A673 (cell line): ENCODE results near the gene PNLIP. TPM values are rescaled to one million over a fixed set of nuclear protein-coding genes. Genes with fewer than 3 reads are reported as not detected.

Source experiments
- BruUV-seq: library from RNA; stranded (reverse); fragments of 400-500 nt; replicated peaks from 2 replicates; lab custom pipeline; 2021; lab: Mats Ljungman, UMichigan
- CTCF ChIA-PET: fragments of 300-600 bp; sonication (Branson Sonifier 250); formaldehyde crosslinking; loops from one replicate; lab custom pipeline; 2022; ENCODE audit warnings: antibody characterized with exemption; lab: Charles Lee
- POLR2A ChIA-PET: fragments of 300-600 bp; sonication (Branson Sonifier 250); formaldehyde crosslinking; loops from one replicate; lab custom pipeline; 2022; ENCODE audit warnings: antibody characterized with exemption; ENCODE audit not compliant: low non-redundant PET; lab: Charles Lee
- DNase-seq: peaks from one replicate; pipeline ENCODE4 v3.0.0-alpha.2; 2015; ENCODE audit warnings: low spot score
- H3K27ac ChIP-seq: fragments of 200-600 bp; sonication (generic); 2 replicates; pipeline ENCODE4 v1.5.1; 2016; ENCODE audit warnings: mixed run types, low read depth, mild to moderate bottlenecking, mixed read lengths, antibody characterized with exemption, low read length; ENCODE audit not compliant: poor library complexity, severe bottlenecking
- H3K27me3 ChIP-seq: fragments of 200-600 bp; sonication (generic); replicated peaks from 2 replicates; pipeline ENCODE4 v1.6.1; 2017; ENCODE audit warnings: mixed run types, low read depth, mild to moderate bottlenecking, mixed read lengths, antibody characterized with exemption, low read length; ENCODE audit not compliant: insufficient read depth, poor library complexity
- H3K36me3 ChIP-seq: fragments of 200-600 bp; sonication (generic); 2 replicates; pipeline ENCODE4 v1.6.1; 2016; ENCODE audit warnings: mixed run types, mild to moderate bottlenecking, mixed read lengths, antibody characterized with exemption, low read length; ENCODE audit not compliant: insufficient read depth, poor library complexity, severe bottlenecking
- H3K4me1 ChIP-seq: fragments of 200-600 bp; sonication (generic); 2 replicates; pipeline ENCODE4 v1.6.1; 2017; ENCODE audit warnings: mixed run types, mild to moderate bottlenecking, mixed read lengths, antibody characterized with exemption, low read length; ENCODE audit not compliant: insufficient read depth, poor library complexity, severe bottlenecking
- H3K4me3 ChIP-seq: fragments of 200-600 bp; sonication (generic); 2 replicates; pipeline ENCODE4 v1.5.1; 2016; ENCODE audit warnings: low read depth, mixed run types, mild to moderate bottlenecking, mixed read lengths, low read length; ENCODE audit not compliant: poor library complexity, severe bottlenecking
- H3K9me3 ChIP-seq: fragments of 200-600 bp; sonication (generic); 2 replicates; pipeline ENCODE4 v1.6.1; 2016; ENCODE audit warnings: mixed run types, low read depth, mild to moderate bottlenecking, mixed read lengths, antibody characterized with exemption, low read length; ENCODE audit not compliant: poor library complexity, severe bottlenecking
- CTCF ChIP-seq: fragments of 300-800, 200-600 bp; sonication (generic); conservative IDR thresholded peaks from 2 replicates; pipeline ENCODE4 v1.5.1; 2017; ENCODE audit warnings: low read depth, mild to moderate bottlenecking, antibody characterized with exemption, low read length, moderate library complexity, mixed read lengths
- EZH2 ChIP-seq: fragments of 200-600 bp; sonication (generic); IDR thresholded peaks from 2 replicates; pipeline ENCODE4 v1.6.1; 2017; ENCODE audit warnings: borderline replicate concordance, low read depth, mild to moderate bottlenecking, mixed read lengths, antibody characterized with exemption, low read length; ENCODE audit not compliant: poor library complexity, severe bottlenecking
- intact Hi-C: fragments of 100-400 bp; cut with micrococcal nuclease; formaldehyde crosslinking; loops from one replicate; pipeline ENCODE4 v1.10.0; 2022; ENCODE audit not compliant: unreplicated experiment
- total RNA-seq: library from RNA; stranded (reverse); gene quantifications from 2 replicates; pipeline ENCODE4 v1.2.3, GENCODE V29; 2021

Gene PNLIP
- total RNA-seq, 1 experiment from 2014 or later: not detected

GRCh38 chr10:116612107-116612769, 66.5 kb downstream of the PNLIP start:
- no peak for TF ChIP-seq EZH2
- TF ChIP-seq CTCF: no peak
- intact Hi-C loops: no loop called here
- no TSS peak for BruUV-seq
- Histone ChIP-seq H3K27me3 (no peaks in the 10 kb centered on the region), H3K9me3 (no peaks in the 10 kb centered on the region), H3K4me1 (no peaks in the 10 kb centered on the region), H3K27ac (no peak overlapping the region), H3K36me3 (no peaks in the 10 kb centered on the region), H3K4me3 (no peak overlapping the region)
- CTCF ChIA-PET: interaction anchor here (0.6 kb wide), 1 partner anchor 706 kb away, joined by 3 read pairs; no protein-coding TSS in a partner anchor
- no peak for DNase-seq
- POLR2A ChIA-PET: no interaction called here

GRCh38 chr10:116613471-116613870, 67.7 kb downstream of the PNLIP start:
- Histone ChIP-seq H3K4me3 (no peak overlapping the region), H3K36me3 (no peaks in the 10 kb centered on the region), H3K4me1 (no peaks in the 10 kb centered on the region), H3K27ac (no peak overlapping the region), H3K9me3 (no peaks in the 10 kb centered on the region), H3K27me3 (no peaks in the 10 kb centered on the region)
- no peak for TF ChIP-seq EZH2
- TF ChIP-seq CTCF: no peak
- CTCF ChIA-PET: no interaction called here
- intact Hi-C loops: no loop called here
- no TSS peak for BruUV-seq
- no peak for DNase-seq
- POLR2A ChIA-PET: no interaction called here

GRCh38 chr10:116614796-116615195, 69.1 kb downstream of the PNLIP start:
- CTCF ChIA-PET: no interaction called here
- no peak for TF ChIP-seq EZH2
- TF ChIP-seq CTCF: no peak
- H3K9me3 ChIP-seq: no peaks in the 10 kb centered on the region
- BruUV-seq: no TSS peak
- no peak overlapping the region for H3K4me3 ChIP-seq
- no peaks in the 10 kb centered on the region for H3K36me3 ChIP-seq
- intact Hi-C loops: no loop called here
- H3K27ac ChIP-seq: no peak overlapping the region
- no peaks in the 10 kb centered on the region for H3K27me3 ChIP-seq
- no peak for DNase-seq
- POLR2A ChIA-PET: interaction anchor here (0.6 kb wide), 1 partner anchor 710 kb away, joined by 3 read pairs; no protein-coding TSS in a partner anchor
- no peaks in the 10 kb centered on the region for H3K4me1 ChIP-seq
